Activated CD4-positive, CD25-positive, alpha-beta regulatory T cell treated with anti-CD3 and anti-CD28 coated beads, Interleukin-2, amount 50 U/mL, for 24 hours (primary cell): ENCODE data around the gene SRRM3.
"Not testable (repeated sequence)": the region's sequence is repeated elsewhere in the genome, so short reads cannot be mapped to it uniquely, and the experiment has no call there.

Experiments
- ATAC-seq, 2 donors: fragments of 150-1000 bp; cut with Tn5 transposase; one replicate each; pipeline ENCODE4 v1.10.0; 2021; ENCODE audit warnings: mild to moderate bottlenecking in 1 of 2, moderate library complexity in 1 of 2

Gene SRRM3

DNA sequence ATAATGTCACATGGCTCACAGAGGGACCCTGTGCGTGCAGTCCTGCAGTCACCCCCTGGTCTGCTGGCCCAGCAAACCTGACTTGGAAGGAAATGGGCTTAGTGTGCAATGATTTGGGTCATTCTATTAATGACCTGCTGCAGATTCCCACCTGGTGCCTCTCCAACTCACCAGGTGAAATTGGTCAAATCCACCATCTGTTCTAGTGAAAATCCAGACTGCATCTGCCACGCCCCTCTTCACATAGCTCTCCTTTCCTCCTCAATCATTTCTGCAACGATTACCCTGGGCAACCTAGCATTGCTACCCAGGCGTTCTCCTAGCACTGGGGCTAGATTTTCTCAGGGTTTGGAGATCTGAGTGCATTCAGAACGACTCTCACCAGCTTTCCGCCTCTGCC, 29.4 kb downstream of the SRRM3 start:
- ATAC-seq = no peak

DNA sequence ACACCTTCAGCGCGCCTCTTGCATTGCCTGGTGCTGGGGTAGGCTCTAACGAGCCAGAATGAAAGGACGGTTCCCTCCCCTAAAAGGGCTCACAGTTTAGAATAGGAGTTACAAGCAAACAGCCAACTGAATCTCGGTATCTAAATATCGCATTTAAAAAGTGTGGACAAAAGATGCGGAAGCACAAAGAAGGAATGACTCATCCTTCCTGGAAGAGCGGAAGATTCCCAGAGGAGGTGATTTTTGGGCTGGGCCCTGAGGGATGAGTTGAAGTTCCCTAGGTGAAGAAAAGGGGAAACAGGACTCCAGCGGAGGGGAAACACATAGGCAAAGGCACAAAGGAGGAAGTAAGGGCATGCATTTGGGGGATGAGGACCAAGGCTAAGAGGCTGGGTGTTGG, 29.9 kb downstream of the SRRM3 start:
- ATAC-seq = no peak

DNA sequence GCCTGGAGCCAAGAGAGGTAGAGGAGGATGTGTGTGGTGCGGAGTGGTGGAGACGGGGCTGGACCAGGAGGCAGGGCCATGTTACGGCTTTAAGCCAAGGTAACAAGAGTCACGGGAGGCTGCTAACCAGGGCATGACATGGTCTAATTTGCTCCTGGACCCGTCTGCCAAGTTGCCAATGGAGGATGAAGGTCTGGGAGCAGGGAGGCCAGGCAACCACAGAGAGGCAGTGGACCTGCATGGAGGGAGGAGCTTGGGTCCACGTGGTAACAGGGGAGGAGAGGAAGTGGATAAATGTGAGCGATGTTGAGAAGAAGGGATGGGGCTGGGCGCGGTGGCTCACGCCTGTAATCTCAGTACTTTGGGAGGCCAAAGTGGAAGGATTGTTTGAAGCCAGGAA, 31.0 kb downstream of the SRRM3 start:
- no peak for ATAC-seq

DNA sequence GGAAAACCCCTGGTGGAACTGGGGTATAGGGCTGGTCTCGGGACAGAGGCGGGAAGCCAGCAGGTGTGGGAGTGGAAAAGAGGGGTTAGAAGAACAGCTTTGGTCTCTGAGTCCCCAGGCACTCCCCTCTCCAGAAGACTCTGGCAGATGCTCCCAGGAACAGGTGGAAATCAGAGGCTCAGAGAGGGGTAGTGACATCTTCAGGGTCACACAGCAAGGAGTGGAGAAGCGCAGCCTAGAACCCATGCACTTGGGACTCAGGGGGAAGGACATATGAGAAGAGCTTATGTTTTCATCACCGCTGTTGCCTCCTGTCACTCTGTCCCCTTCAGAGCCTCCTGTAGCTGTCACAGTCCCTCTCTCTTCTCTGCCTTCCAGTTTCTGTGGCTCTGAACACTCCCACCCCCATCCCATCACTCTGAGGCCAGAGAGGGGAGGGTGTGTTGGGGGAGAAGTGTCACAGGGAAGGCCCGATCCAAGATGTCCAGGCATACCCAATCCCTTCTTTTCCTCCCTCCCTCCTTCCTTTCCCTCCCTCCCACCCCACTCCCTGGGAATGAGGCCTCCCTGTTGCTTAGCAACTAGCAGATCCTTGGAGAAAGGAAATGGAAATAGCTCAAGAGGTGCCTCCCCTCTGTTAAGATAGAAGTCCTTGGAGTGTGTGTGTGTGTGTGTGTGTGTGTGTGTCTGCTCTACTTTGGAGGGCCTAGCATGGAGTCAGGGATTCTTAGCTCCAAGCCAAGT, 32.0 kb downstream of the SRRM3 start:
- no peak for ATAC-seq

DNA sequence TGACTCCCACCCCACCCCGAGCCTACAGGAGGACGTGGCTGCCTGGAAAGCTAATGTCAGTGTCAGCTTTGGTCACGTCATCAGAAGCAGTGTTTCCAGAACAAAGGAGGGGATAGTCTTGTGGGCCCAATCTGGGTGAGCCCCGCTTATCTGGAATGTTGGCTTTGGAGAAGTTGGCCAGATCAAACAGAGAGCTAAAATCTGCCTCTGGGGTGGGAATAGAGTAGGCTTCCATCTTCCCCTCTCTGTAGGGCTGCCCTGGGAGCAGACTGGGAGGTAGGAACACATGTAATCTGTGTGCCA, 32.5 kb downstream of the SRRM3 start:
- ATAC-seq = no peak

DNA sequence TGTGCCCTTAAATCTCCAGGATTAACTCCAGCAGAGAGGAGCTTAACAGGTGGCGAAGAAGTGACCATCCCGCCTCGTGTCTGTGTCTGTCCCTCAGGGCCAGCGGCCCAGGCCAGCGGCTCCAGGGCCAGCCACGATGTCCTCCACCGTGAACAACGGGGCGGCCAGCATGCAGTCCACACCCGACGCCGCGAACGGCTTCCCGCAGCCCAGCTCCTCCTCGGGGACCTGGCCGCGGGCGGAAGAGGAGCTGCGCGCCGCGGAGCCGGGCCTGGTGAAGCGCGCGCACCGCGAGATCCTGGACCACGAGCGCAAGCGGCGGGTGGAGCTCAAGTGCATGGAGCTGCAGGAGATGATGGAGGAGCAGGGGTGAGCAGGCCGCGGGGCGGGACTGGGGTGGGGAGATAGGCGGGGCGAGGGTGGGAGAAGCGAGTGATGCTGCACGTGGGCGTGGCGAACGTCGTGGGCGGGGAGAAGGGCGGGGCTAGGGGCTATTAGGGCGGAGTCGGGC, 33.3 kb downstream of the SRRM3 start:
- peak; percentile 80 to 81 for ATAC-seq

DNA sequence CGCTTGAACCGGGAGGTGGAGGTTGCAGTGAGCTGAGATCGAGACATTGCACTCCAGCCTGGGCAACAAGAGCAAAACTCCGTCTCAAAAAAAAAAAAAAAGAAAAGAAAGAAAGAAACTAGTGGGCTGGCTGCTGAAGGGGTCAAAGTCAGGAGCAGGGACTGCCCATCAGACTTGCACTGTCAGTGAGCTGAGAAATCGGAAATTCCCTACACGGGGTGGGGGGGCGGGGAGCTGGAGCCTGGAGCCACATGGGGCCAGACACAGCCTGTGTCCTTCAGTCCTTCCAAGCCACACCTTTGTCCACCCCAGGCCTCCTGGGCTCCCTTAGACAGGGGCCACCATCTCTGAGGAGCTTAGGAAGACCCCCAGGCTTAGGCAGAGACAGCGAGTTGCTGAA, 34.5 kb downstream of the SRRM3 start:
- no peak for ATAC-seq

DNA sequence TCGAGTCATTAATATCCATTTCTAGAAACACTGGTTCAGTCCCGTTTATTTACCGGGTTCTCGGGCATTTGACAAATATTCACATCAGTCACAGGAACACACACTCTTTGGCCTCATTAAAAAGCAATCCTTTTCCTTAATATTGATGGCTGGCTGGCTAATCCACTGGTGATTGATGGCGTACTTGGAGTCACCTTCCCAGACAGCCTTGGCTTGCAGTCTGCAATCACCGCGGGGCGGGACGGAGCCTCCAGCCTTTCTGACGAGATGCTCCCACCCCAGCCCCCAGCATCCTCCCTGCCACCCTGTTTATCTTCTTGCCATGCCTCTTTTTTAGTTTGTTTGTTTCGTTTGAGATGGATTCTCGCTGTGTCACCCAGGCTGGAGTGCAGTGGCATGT, 36.6 kb downstream of the SRRM3 start:
- no peak for ATAC-seq

DNA sequence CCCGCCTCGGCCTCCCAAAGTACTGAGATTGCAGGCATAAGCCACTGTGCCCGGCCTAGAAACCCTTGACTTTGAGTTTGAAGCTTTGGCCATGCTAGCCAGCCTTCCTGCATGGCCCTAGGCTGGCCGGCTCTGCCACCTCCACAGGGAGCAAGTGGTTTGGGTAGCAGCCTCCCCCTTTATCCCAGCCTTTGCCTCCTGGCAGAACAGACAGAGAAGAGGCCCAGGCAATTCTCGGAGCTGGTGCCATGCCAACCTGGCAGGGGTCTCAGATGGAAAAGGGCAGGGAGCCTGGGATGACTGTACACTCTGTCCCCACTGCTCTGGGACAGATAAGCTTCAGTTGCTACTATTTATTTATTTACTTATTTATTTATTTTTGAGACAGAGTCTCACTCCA, 39.4 kb downstream of the SRRM3 start:
- no peak for ATAC-seq

DNA sequence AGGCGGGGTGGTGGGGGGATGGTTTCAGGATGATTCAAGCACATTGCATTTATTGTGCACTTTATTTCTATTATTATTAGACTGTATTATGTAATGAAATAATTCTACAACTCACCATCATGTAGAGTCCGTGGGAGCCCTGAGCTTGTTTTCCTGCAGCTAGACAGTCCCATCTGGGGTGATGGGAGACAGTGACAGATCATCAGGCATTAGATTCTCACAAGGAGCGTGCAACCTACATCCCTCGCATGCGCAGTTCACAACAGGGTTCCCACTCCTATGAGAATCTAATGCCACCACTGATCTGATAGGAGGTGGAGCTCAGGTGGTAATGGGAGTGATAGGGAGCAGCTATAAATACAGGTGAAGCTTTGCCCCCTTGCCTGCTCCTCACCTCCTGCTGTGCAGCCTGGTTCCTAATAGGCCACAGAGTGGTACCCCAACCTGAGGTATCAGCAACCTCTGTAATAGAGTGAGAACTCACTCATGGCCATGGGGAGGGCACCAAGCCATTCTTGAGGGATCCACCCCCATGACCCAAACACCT, 40.9 kb downstream of the SRRM3 start:
- not testable (repeated sequence) for ATAC-seq

DNA sequence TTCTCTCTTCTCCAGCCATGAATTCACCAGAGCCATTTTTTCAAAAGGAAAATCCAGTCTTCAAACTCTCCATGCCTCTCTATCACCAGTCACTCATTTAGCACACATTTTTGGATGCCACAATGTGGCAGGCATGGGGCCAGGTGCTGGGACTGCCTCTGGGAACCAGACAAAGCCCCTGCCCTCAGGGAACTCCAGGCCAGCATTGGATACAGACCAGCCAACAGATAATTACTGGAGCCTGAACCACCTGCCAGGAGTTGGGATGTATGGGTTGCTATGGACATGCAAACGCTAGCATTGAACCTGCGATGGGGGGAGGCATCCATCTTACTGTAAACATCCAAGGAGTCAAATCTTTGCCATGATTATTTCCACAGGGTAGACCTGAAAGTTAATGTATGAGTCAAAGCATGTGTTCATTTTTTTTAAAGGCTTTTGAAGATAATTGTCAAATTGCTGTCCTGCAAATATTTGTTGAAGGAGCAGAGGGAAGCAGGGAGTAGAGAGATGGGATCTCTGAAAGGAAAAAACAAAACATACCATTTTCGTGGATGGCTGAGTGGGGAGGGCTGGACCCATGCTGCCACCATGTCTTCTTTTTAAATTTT, 43.2 kb downstream of the SRRM3 start:
- ATAC-seq = no peak

DNA sequence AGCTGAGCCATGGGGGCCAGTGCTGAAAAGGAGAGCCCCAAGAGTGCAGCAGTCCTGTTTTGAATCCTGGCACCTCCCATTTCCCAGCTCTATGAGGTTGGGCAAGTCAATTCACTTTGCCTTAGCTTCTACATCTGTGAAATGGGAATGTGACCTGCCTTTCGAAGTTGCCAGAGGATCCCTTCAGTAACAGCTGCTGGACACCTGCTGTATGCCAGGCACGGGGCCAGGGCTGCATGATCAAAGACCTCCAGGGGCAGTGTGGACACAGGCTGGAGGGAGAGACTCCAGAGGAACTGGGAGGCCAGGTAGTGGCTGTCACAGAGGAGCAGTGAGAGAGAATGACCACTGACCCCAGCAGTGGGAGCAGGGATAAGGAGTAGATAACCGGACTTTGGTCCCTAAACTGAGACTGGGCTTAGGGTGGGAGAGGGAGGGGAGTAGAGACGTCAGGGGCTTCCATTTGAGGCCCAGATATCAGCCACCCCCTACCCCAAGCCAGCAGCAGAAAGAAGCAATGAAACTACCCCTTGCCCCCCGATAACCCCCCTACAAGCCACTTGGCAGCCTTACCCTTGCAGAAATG, 45.2 kb downstream of the SRRM3 start:
- no peak for ATAC-seq

DNA sequence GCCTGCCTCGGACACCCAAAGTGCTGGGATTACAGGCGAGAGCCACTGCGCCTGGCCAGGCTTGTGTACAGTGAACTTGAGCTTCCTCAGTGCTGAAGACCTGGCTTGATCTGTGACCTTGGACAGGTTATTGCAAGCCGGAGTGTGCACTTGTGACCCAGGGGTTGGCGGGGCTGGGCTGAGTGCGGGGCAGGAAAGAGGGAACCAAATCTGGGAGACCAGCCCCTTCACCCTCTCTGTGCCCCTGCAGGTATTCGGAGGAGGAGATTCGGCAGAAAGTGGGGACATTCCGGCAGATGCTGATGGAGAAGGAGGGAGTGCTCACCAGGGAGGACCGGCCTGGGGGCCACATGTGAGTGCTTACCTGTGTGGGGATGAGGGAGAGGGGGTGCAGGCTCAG, 46.2 kb downstream of the SRRM3 start:
- ATAC-seq = no peak

DNA sequence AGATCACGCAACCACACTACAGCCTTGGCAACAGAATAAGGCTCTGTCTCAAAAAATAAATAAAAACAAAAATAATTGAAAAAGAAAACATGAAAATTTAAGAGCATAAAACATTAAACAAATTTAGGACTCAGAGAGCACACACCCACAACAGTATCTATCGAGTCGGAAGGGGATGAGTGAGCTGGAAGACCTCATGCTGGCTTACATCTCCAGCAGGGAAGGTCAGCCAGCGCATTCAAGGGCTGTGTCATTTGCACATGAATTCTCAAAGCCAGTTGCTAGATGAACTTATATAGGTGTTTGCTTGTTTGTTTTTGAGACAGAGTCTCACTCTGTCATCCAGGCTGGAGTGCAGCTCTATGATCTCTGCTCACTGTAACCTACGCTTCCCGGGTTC, 50.3 kb downstream of the SRRM3 start:
- no peak for ATAC-seq

DNA sequence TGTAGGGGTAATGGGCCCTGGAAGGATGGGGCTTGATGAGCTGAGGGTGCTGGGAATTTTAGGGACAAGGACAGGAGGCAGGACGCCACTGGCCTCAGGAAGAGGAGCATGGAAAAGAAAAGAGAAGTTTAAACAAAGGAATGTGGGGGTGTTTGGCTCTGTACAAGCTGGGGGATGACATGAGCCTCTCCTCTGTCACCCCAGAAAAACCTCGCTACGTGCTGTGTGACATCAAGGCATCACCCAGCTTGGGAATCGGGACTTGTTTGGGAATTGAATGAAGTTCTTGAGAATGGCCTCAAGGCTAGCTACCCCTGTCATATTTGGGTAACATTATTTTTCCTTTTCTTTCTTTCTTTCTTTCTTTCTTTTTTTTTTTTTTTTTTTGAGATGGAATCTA, 53.1 kb downstream of the SRRM3 start:
- no peak for ATAC-seq

DNA sequence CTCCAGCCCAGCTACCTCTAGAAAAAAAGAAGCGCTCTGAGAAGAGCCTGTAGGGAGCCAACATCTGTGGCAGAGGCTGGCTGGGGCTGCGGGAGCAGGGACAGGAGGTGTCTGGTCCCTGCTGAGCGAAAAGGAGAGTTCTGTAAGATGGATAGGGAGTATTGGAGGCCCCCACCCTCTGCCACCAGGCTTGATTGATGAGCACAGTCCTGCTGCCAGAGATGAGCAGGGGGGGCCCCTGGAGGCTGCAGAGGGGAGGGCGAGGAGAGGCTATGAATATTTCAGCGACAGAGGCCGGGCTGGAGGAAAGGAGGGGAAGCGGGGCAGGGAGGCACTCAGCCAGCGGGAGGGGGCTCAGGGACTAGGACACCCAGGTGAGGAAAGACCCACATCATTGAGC, 56.3 kb downstream of the SRRM3 start:
- peak in 1 of 2 donors; percentile 6 for ATAC-seq

DNA sequence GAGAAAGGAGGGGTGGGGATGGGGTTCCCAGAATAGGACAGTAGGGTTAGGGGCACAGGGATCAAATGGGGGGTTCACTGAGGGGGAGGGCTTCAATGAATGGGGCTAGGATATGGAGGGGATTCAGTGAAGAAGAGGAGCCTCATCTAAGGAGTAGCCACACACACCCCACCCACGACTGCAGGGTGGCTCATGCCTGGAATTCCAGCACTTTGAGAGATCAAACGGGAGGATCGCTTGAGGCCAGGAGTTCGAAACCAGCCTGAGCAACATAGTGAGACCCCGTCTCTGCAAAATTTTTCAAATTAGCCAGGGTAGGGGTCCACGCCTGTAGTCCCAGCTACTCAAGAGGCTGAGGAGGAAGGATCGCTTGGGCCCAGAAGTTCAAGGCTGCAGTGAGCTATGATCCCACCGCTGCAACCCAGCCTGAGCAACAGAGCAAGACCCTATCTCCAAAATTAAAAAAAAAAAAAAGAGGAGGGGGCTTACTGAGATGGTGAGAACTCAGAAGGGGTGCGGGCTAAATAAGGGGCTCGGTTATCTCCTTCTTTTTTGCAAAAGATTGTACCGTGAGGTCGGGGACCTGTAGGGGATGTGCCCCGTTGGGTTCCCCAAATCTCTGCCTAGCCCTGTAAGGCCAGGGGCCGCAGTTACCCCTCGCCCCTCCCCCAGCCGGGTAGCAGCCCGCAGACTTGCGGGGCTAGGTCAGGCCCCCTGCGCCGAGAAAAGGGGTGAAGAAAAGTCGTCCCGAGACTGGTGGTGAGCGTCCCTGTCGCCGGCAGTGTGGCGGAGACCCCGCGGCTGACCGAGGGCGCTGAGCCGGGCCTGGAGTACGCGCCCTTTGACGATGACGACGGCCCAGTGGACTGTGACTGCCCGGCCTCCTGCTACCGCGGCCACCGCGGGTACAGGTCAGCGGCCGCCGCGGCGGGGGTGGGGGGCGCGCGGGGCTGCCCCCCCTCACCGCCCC, 57.7 kb downstream of the SRRM3 start:
- no peak for ATAC-seq

DNA sequence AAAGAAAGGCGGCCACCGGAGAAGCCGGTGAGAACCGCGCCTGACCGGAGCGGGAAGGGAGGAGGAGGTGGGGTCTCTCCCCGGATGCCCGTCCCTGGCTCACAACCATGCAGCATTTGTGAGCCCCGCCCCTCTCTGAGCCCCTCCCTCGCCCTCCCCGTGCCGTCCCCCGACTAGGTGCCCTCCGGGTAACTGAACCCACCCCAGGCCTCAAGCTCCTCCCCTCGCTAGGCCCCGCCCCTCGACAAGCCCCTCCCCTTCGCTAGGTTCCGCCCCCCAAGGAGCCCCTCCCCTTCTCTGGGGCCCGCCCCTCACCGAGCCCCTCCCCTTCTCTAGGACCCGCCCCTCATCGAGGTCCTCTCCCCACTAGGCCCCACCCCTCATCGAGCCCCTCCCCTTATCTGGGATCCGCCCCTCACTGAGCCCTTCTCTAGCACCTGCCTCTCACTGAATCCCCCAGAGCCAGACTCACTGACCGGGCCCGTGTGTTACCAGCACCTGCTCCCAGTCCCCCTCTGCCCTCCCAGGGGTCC, 58.5 kb downstream of the SRRM3 start:
- peak; percentile 26 to 42 for ATAC-seq

DNA sequence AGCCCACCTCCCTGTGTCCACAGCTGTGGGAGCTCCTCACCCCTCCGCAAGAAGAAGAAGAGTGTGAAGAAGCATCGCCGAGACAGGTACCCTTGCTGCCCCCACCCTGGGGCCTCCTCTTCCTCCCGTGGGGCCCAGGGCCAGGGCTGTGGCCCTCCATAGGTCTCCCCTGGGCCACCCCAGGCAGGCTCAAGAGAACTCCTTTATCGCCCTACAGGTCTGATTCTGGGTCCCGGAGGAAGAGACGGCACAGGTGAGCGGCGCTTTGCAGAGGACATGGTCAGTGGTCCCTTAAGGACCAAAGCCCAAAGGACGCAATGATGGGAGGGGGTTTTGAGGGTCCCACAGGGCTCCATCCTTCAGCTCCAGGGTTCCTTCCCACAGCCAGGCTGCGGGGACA, 59.6 kb downstream of the SRRM3 start:
- no peak for ATAC-seq

DNA sequence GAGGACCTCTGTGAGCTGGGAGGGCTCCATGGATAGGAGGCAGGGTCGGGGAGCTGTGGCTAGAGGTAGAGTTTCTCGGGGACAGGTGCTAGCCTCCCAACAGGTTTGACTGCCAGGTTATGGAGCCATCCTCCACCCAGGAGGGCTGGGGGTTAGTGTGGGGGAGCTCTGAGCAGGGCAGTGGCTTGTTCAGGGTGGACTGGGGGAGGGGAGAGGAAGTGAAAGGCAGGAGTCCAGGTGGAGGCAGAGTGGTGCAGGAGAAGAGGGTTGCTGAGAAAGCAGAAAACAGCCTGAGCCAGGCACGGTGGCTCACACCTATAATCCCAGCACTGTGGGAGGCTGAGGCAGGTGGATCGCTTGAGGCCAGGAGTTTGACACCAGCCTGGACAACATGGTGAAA, 60.2 kb downstream of the SRRM3 start:
- ATAC-seq = no peak

DNA sequence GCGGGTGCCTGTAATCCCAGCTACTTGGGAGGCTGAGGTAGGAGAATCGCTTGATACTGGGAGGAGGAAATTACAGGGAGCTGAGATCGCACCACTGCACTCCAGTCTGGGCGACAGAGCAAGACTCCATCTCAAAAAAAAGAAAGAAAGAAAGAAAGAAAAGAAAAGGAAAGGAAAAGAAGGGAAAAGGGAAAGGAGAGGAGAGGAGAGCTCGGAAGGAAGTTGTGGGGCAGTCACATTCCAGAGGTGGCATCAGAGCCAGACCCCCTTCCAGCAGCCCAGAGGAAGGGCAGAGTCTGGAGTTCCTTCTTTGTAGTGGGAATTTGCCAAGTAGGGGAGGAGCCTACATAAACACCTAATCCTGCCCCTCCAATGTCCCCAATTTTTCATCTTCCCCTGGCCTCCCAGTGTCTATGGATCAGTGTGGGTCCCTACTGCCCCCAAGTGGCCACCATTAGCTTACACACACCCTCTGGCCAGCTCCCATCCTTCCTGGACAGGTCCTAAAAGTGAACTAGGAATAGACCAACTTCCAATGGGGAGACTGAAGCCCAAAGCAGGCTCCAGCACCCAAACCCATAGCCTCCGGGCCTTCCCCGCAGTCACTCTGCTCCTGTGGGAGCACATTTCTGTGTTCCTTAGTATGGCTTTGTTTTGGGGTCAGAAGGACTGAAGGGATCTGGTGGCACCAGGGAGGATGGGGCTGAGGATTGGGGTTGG, 61.1 kb downstream of the SRRM3 start:
- ATAC-seq = peak in 1 of 2 donors; percentile 44

DNA sequence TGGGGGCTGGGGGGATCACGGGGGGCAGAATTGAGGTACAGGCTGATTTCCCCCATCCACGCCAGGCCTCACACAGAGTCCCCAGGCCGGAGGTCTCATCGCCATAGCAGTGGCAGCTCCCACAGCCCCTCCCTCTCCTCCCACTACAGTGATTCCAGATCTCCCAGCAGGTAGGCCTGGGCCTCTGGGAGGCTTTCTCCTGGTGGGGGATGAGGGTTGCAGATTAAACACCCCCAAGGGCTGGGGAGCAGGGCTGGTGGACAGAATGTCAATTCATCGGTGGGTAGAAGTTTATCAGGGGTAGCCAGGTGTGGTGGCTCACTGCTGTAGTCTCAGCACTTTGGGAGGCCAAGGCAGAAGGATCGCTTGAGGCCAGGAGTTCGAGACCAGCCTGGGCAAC, 63.6 kb downstream of the SRRM3 start:
- ATAC-seq = no peak
